Astrocyte of the spinal cord (primary cell): ENCODE results near the gene AUTS2.

Experiments used
- DNase-seq: peaks from one replicate; pipeline ENCODE4 v3.0.0; 2011; ENCODE audit warnings: low read depth, low spot score
- H3K4me3 ChIP-seq: 2 replicates; pipeline ENCODE4 v1.5.1; 2011; ENCODE audit warnings: low read depth, mild to moderate bottlenecking, low read length, moderate library complexity
- in situ Hi-C: cut with HindIII; loops from 2 replicates; pipeline ENCODE4 v1.10.0; 2017; ENCODE audit warnings: low sequenced_read_pairs
- TF ChIP-seq, protein P1 (sequence below): IDR thresholded peaks from 2 replicates; pipeline ENCODE4 v1.5.1; 2012; ENCODE audit warnings: low read depth, mild to moderate bottlenecking, low read length, inconsistent platforms

The AUTS2 gene

DNA sequence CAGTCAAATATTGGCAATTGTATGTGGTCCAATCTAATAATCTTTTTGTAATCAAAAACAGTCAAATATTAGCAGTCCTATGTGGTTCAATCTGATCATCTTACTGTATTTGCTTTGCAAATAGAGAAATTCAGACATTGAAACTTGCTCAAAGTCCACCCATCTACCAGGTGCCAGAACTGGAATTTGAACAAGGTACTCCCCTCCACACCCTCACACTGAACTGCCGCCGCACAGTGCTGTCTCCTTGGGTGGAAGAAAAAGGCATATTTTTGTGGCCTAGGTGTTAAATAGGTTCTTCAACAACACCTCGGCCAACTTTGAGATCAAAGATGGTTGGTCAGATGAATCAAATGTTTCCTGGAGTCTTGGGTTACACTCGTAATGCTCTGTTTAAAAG lies 989.5 kb downstream of the AUTS2 start:
- in situ Hi-C loops: no loop called here
- TF ChIP-seq, protein P1, sequence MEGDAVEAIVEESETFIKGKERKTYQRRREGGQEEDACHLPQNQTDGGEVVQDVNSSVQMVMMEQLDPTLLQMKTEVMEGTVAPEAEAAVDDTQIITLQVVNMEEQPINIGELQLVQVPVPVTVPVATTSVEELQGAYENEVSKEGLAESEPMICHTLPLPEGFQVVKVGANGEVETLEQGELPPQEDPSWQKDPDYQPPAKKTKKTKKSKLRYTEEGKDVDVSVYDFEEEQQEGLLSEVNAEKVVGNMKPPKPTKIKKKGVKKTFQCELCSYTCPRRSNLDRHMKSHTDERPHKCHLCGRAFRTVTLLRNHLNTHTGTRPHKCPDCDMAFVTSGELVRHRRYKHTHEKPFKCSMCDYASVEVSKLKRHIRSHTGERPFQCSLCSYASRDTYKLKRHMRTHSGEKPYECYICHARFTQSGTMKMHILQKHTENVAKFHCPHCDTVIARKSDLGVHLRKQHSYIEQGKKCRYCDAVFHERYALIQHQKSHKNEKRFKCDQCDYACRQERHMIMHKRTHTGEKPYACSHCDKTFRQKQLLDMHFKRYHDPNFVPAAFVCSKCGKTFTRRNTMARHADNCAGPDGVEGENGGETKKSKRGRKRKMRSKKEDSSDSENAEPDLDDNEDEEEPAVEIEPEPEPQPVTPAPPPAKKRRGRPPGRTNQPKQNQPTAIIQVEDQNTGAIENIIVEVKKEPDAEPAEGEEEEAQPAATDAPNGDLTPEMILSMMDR: no peak
- DNase-seq: no peak
- H3K4me3 ChIP-seq: no peak overlapping the region

DNA sequence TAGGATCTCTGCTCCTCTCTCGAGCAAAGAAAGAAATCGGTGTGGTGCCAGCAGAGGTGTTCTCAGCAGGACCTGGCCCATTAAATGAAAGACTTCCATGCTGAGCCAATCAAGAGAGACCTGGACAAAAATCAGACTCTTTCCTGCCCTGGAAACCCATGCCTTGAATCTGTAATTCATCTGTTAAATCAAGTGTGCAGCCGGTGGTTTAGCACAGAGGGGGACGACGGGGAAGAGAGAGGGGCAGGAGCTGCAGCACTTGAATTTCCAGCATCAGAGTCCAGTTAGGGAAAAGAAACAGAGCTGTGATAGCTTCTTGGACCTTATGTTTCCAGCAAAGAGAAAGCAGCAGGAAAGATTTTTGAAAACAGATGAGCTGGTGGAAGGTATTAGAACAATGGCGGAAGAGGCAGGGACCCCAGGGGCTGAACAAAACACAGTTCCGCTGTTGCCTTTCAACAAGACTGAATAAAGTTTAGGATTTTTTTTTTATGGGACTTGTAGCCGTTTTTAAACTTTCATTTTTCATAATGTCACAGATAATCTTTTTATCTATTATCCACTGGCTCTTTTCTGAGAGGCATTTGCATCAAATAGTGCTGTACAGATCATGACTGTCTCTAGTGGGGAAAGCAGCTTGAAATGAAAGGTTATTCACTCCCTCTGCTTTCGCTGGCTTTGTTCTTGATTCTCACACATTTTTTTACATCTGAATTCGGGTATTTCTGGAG lies 990.1 kb downstream of the AUTS2 start:
- no peak overlapping the region for H3K4me3 ChIP-seq
- no peak for DNase-seq
- TF ChIP-seq, protein P1: peak; percentile 17
- in situ Hi-C loops: no loop called here

DNA sequence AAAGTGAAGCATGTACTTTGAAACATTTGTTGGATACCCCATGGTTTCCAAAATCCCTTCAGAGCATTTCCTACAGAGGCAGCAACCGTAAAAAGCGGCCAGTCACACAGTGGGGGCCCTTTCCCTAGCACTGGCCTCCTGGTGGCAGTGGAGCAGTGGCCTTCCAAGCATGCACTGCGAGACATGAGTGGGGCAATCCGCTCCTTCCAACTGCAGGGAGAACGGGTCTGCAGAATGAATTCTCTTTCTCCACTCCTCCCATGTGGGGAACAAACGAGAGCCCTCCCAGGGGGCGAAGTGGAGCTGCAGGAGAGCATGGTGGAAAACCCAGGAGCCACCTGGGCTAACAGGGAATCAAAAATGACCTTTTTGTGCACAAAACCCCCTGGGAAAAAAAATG lies 990.7 kb downstream of the AUTS2 start:
- in situ Hi-C loops: no loop called here
- DNase-seq: no peak
- TF ChIP-seq, protein P1: no peak
- H3K4me3 ChIP-seq: no peak overlapping the region

DNA sequence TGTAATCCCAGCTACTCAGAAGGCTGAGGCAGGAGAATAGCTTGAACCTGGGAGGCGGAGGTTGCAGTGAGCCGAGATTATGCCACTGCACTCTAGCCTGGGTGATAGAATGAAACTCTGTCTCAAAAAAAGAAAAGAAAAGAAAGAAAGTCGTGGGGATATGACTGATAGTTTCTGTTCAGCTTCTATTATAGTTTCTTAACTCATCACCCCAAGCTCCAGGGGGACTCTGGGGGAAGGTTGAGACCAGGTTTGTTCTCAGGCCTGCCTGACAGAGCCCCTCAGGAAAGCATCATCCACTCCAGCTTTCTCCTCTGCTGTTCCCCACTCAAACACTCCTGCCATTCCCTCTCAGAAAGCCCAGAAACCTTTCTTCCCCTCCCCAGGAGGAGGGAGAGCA lies 991.3 kb downstream of the AUTS2 start:
- TF ChIP-seq, protein P1: no peak
- H3K4me3 ChIP-seq: no peak overlapping the region

DNA sequence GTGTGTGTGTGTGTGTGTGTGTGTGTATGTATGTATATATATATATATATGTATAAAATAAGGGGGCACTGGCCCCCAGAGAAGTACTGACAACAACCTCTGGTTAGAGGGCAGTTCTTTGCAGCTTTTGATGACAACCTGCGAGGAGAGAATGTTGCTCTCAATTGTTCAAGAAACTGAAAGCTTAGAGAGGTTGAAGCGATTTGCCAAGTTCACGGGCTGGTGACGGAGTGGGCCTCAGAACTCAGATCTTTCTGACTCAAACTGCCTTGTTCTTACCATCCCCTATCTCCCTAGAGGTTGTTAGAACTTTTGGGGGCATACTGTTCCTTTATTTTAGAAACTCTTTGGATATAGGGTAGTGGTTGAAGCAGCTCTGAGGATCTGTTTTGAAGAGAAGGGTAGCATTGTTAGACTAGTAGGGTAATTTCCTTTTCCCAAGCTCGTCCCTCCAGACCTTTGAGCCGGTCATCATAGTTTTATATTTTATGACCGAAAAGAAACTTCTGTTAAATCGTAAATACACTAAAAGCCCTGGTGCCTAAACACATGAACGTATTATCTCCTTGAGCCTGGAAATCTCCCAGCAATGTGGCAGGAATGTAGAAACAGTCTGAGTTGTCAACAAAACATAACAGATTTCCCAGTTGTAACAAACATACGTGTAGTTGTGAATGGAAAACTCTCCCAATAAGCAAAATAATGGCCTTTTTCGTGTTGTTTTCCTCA lies 992.0 kb downstream of the AUTS2 start:
- H3K4me3 ChIP-seq: no peak overlapping the region
- TF ChIP-seq, protein P1: no peak
- in situ Hi-C loops: no loop called here
- DNase-seq: no peak

More for the DNA sequence above, 991.3 kb downstream of the AUTS2 start:
- in situ Hi-C loops: no loop called here
- no peak for DNase-seq

DNA sequence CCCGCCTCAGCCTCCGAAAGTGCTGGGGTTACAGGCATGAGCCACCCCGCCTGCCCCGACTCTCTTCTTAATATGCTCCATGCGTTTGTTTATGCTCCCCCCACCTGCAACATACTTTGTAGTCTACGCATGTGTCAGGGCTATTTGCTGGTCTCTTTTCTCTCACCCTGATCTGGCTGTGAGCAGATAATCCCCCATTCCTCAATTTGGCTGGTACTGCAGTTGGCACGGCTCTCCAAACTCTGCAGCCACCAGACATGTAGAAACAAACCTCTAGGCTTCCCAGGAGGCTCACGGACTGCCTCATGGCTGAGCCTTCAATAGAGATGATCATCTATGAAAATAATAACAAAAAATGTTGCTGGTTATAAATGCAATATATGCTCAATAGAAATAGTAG lies 993.4 kb downstream of the AUTS2 start:
- no peak for DNase-seq
- in situ Hi-C loops: no loop called here
- no peak overlapping the region for H3K4me3 ChIP-seq
- TF ChIP-seq, protein P1: no peak
